Activated naive CD4-positive, alpha-beta T cell treated with anti-CD3 and anti-CD28 coated beads, Interleukin-2, amount 50 U/mL, for 72 hours (primary cell): ENCODE measurements around the gene LIN7B. TPM values are rescaled to one million over a fixed set of nuclear protein-coding genes. Genes with fewer than 3 reads are reported as not detected.

Experiments used
- ATAC-seq, 2 donors: fragments of 150-1000 bp; cut with Tn5 transposase; 2 replicates each; pipeline ENCODE4 v1.10.0; 2021; ENCODE audit warnings: mild to moderate bottlenecking in 2 of 2, moderate library complexity in 2 of 2
- DNase-seq, 2 donors: peaks; one replicate each; pipeline ENCODE4 v3.0.0; 2021 to 2022; ENCODE audit warnings: low spot score in 2 of 2
- H3K27ac Mint-ChIP-seq, 2 donors: one replicate each; pipeline ENCODE4 v1.8.0; 2022; ENCODE audit warnings: mild to moderate bottlenecking in 2 of 2, mixed read lengths in 2 of 2
- H3K36me3 Mint-ChIP-seq, 2 donors: one replicate each; pipeline ENCODE4 v1.8.0; 2022; ENCODE audit warnings: mixed read lengths in 2 of 2
- H3K9me3 Mint-ChIP-seq, 2 donors: one replicate each; pipeline ENCODE4 v1.8.0; 2022; ENCODE audit warnings: mixed read lengths in 2 of 2
- total RNA-seq, 2 donors: library from RNA; stranded (reverse); gene quantifications; one replicate each; pipeline ENCODE4 v1.2.3, GENCODE V29; 2022

Gene LIN7B
- total RNA-seq, 2 donors from 2014 or later = 1.9 to 12.4 TPM

DNA sequence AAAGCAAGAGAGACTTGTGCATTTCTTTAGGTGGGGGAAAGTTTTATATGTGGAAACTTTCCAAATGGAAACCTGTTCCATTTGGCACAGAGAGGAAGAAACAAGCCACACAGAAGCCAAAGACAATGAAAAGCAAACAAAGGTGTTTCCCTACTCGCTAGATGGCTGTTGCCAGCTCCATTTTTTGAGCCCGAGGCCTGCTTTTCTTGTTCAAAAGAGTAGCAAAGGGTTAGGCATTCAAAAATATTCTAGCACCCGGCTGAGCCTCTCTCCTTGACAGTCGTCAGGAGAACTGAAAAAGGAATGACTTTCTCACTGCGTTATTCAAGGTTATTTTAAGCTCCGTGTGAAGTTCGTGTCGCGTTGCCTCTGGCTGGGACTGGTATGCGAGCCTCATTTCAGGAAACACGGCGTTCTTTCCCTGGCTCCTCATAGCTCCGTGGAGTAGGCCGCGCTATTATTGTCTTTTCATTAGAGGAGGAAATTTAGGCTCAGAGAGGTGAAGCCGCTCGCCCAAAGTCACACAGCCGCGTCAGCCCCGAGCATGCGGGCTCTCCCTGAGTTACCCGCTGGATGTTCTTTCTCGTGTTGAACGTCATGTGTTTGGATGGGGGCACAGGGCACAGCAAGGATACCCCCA is 51.1 kb downstream of the LIN7B start:
- ATAC-seq (no peak), DNase-seq (no peak)
- Mint-ChIP-seq H3K9me3 (no peaks in the 10 kb centered on the region), H3K36me3 (no peaks in the 10 kb centered on the region), H3K27ac (no peak overlapping the region)

DNA sequence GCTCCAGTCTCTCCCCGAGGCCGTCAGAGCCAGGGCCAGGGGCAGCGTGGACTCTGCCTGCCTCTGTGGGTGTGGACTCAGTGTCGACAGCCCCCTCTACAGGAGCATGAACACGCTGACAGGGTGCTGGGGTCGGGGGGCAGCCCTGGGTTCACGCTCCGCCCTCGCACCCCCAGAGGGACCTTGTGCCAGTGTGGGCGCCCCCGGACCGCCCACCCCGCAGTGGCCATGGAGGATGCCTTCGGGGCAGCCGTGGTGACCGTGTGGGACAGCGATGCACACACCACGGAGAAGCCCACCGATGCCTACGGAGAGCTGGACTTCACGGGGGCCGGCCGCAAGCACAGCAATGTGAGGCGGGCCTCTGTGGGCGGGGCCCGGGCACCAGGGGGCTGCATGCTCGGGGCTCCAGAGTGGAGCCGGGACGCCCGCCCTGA is 51.7 kb downstream of the LIN7B start:
- no peak for ATAC-seq
- DNase-seq = no peak
- Mint-ChIP-seq H3K27ac (no peak overlapping the region), H3K36me3 (no peaks in the 10 kb centered on the region), H3K9me3 (no peaks in the 10 kb centered on the region)

DNA sequence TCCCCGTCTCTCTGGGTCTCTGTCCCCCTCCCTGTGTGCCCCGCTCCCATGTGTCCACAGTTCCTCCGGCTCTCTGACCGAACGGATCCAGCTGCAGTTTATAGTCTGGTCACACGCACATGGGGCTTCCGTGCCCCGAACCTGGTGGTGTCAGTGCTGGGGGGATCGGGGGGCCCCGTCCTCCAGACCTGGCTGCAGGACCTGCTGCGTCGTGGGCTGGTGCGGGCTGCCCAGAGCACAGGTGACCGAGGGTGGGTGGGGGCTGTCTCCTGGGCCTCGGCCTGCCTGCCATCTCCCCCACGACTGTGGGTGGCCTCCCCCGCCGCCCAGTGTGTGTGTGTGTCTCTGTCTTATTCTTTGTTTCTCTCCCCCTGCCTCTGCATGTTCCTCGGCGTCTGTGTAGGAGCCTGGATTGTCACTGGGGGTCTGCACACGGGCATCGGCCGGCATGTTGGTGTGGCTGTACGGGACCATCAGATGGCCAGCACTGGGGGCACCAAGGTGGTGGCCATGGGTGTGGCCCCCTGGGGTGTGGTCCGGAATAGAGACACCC is 53.8 kb downstream of the LIN7B start:
- no peak overlapping the region for H3K27ac Mint-ChIP-seq
- ATAC-seq (no peak), DNase-seq (no peak)
- H3K9me3 Mint-ChIP-seq = no peaks in the 10 kb centered on the region
- no peaks in the 10 kb centered on the region for H3K36me3 Mint-ChIP-seq

Other genes with a start within 250 kb of the LIN7B start
- gene PLEKHA4, start 245.8 kb upstream of the LIN7B start, total RNA-seq = 10 to 100 TPM in 1 of 2 donors, 1 to 10 TPM in 1; 9.1 to 20.3 TPM
- gene PPP1R15A, start 241.9 kb upstream of the LIN7B start, total RNA-seq = 100 to 1,000 TPM in 1 of 2 donors, 10 to 100 TPM in 1; 93.1 to 133 TPM
- gene TULP2, start 215.6 kb upstream of the LIN7B start, total RNA-seq = 1 to 10 TPM in 1 of 2 donors, under 1 TPM in 1; 0.52 to 1.1 TPM
- gene NUCB1, start 214.1 kb upstream of the LIN7B start, total RNA-seq = 100 to 1,000 TPM; 191 to 254 TPM
- gene DHDH, start 180.7 kb upstream of the LIN7B start, total RNA-seq = 1 to 10 TPM; 2.2 to 7.4 TPM
- 100 to 1,000 TPM; 191 to 711 TPM for gene BAX, start 159.5 kb upstream of the LIN7B start, total RNA-seq
- gene FTL, start 149.1 kb upstream of the LIN7B start, total RNA-seq = 1,000 to 10,000 TPM; 1,148 to 2,898 TPM
- 100 to 1,000 TPM in 1 of 2 donors, 10 to 100 TPM in 1; 44.8 to 104 TPM for gene GYS1, start 121.1 kb upstream of the LIN7B start, total RNA-seq
- gene RUVBL2, start 120.5 kb upstream of the LIN7B start, total RNA-seq = 100 to 1,000 TPM; 135 to 160 TPM
- not detected for gene LHB, start 97.3 kb upstream of the LIN7B start, total RNA-seq
- not detected for gene CGB3, start 90.0 kb upstream of the LIN7B start, total RNA-seq
- not detected for gene CGB2, start 82.5 kb upstream of the LIN7B start, total RNA-seq
- not detected for gene CGB1, start 77.5 kb upstream of the LIN7B start, total RNA-seq
- not detected for gene CGB5, start 70.5 kb upstream of the LIN7B start, total RNA-seq
- gene CGB8, start 65.3 kb upstream of the LIN7B start, total RNA-seq = not detected
- gene CGB7, start 56.6 kb upstream of the LIN7B start, total RNA-seq = not detected
- gene NTF4, start 49.6 kb upstream of the LIN7B start, total RNA-seq = not detected
- gene KCNA7, start 41.7 kb upstream of the LIN7B start, total RNA-seq = not detected
- 100 to 1,000 TPM; 127 to 233 TPM for gene SNRNP70, start 28.9 kb upstream of the LIN7B start, total RNA-seq
- gene C19orf73, start 4.8 kb downstream of the LIN7B start, total RNA-seq = 1 to 10 TPM; 1.1 TPM
- 10 to 100 TPM; 10.3 to 11.3 TPM for gene PPFIA3, start 5.2 kb downstream of the LIN7B start, total RNA-seq
- gene HRC, start 41.0 kb downstream of the LIN7B start, total RNA-seq = not detected
- under 1 TPM; 0.23 to 0.58 TPM for gene TRPM4, start 43.4 kb downstream of the LIN7B start, total RNA-seq
- gene SLC6A16, start 210.8 kb downstream of the LIN7B start, total RNA-seq = 1 to 10 TPM; 1.0 to 2.3 TPM
- 100 to 1,000 TPM; 166 to 194 TPM for gene CD37, start 221.0 kb downstream of the LIN7B start, total RNA-seq
- under 1 TPM in 1 of 2 donors, not detected in 1; 0.32 TPM for gene TEAD2, start 248.0 kb downstream of the LIN7B start, total RNA-seq
- gene DKKL1, start 249.5 kb downstream of the LIN7B start, total RNA-seq = not detected